ENCODE results near the gene ARID3B.
"Not testable (repeated sequence)": the region's sequence is repeated elsewhere in the genome, so short reads cannot be mapped to it uniquely, and the experiment has no call there.

Gene ARID3B

GRCh38 chr15:74624020-74624602 is 83.1 kb downstream of the ARID3B start:
- FAIRE-seq, result no peak

GRCh38 chr15:74625693-74626092 is 84.7 kb downstream of the ARID3B start:
- FAIRE-seq, result no peak

- FAIRE-seq, result no peak
These were observed 85.3 kb downstream of the ARID3B start for GRCh38 chr15:74626336-74626735.

- FAIRE-seq, result no peak
These were observed 86.0 kb downstream of the ARID3B start for GRCh38 chr15:74626752-74627692.

GRCh38 chr15:74627766-74628165 is 86.7 kb downstream of the ARID3B start:
- no peak for FAIRE-seq

GRCh38 chr15:74628199-74628598 is 87.2 kb downstream of the ARID3B start:
- no peak for FAIRE-seq

- FAIRE-seq, result no peak
These were observed 87.9 kb downstream of the ARID3B start for GRCh38 chr15:74628949-74629348.

GRCh38 chr15:74629696-74630095 is 88.7 kb downstream of the ARID3B start:
- not testable (repeated sequence) for FAIRE-seq

GRCh38 chr15:74630284-74631086 is 89.5 kb downstream of the ARID3B start:
- no peak for FAIRE-seq

GRCh38 chr15:74631087-74631385 is 90.0 kb downstream of the ARID3B start:
- no peak for FAIRE-seq

- no peak for FAIRE-seq
These were observed 90.4 kb downstream of the ARID3B start for GRCh38 chr15:74631408-74631807.

- FAIRE-seq, result no peak
These were observed 91.0 kb downstream of the ARID3B start for GRCh38 chr15:74631935-74632560.

GRCh38 chr15:74632601-74633000 is 91.6 kb downstream of the ARID3B start:
- FAIRE-seq, result no peak

- FAIRE-seq, result no peak
These were observed 92.8 kb downstream of the ARID3B start for GRCh38 chr15:74633781-74634180.

- FAIRE-seq, result no peak
These were observed 94.2 kb downstream of the ARID3B start for GRCh38 chr15:74635228-74635627.

- no peak for FAIRE-seq
These were observed 96.0 kb downstream of the ARID3B start for GRCh38 chr15:74636984-74637383.

- no peak for FAIRE-seq
These were observed 100.1 kb downstream of the ARID3B start for GRCh38 chr15:74641151-74641550.

GRCh38 chr15:74642348-74642733 is 101.3 kb downstream of the ARID3B start:
- no peak for FAIRE-seq

- no peak for FAIRE-seq
These were observed 102.0 kb downstream of the ARID3B start for GRCh38 chr15:74642734-74643664.

- no peak for FAIRE-seq
These were observed 102.7 kb downstream of the ARID3B start for GRCh38 chr15:74643665-74644204.

GRCh38 chr15:74646480-74646879 is 105.5 kb downstream of the ARID3B start:
- no peak for FAIRE-seq
